Smooth muscle cell (in vitro differentiated cells): ENCODE results near the gene CD226. TPM values are rescaled to one million over a fixed set of nuclear protein-coding genes. Genes with fewer than 3 reads are reported as not detected.

ENCODE experiments used
- DNase-seq: peaks from one replicate; lab custom pipeline; 2025; ENCODE audit not compliant: unreplicated experiment; lab: John Stamatoyannopoulos, UW
- H2AFZ ChIP-seq: fragments of 200-600 bp; sonication (generic); 2 replicates; pipeline ENCODE4 v1.6.0; 2016; ENCODE audit warnings: antibody characterized with exemption, low read depth, mild to moderate bottlenecking
- H3F3A ChIP-seq: fragments of 200-600 bp; sonication (generic); 2 replicates; pipeline ENCODE4 v1.6.0; 2017; ENCODE audit warnings: antibody characterized with exemption, low read depth
- H3K27ac ChIP-seq: fragments of 200-600 bp; sonication (generic); 2 replicates; pipeline ENCODE4 v1.5.1; 2016; ENCODE audit warnings: low read depth, mild to moderate bottlenecking
- H3K27me3 ChIP-seq: fragments of 200-600 bp; sonication (generic); 2 replicates; pipeline ENCODE4 v1.6.1; 2016; ENCODE audit warnings: low read depth, mild to moderate bottlenecking
- H3K36me3 ChIP-seq: fragments of 200-600 bp; sonication (generic); 2 replicates; pipeline ENCODE4 v1.5.1; 2016; ENCODE audit warnings: low read depth
- H3K4me1 ChIP-seq: fragments of 200-600 bp; sonication (generic); 2 replicates; pipeline ENCODE4 v1.5.1; 2016; ENCODE audit warnings: low read depth
- H3K4me2 ChIP-seq: fragments of 200-600 bp; sonication (generic); 2 replicates; pipeline ENCODE4 v1.6.0; 2016; ENCODE audit warnings: mild to moderate bottlenecking
- H3K4me3 ChIP-seq: fragments of 200-600 bp; sonication (generic); 2 replicates; pipeline ENCODE4 v1.5.1; 2016; ENCODE audit warnings: mild to moderate bottlenecking
- H3K79me2 ChIP-seq: fragments of 200-600 bp; sonication (generic); 2 replicates; pipeline ENCODE4 v1.6.0; 2016; ENCODE audit warnings: low read depth, mild to moderate bottlenecking
- H3K9ac ChIP-seq: fragments of 200-600 bp; sonication (generic); 2 replicates; pipeline ENCODE4 v1.6.0; 2016; ENCODE audit warnings: low read depth
- H3K9me3 ChIP-seq: fragments of 200-600 bp; sonication (generic); replicated peaks from 2 replicates; pipeline ENCODE4 v1.5.1; 2016; ENCODE audit warnings: low read depth
- H4K20me1 ChIP-seq: fragments of 200-600 bp; sonication (generic); 2 replicates; pipeline ENCODE4 v1.6.0; 2016; ENCODE audit warnings: low read depth
- CTCF ChIP-seq: fragments of 200-600 bp; sonication (generic); IDR thresholded peaks from 2 replicates; pipeline ENCODE4 v1.5.1; 2017; ENCODE audit warnings: borderline replicate concordance, mild to moderate bottlenecking, antibody characterized with exemption; ENCODE audit not compliant: insufficient read depth, poor library complexity, severe bottlenecking
- WGBS: methylation state at CpG from one replicate; pipeline ENCODE4 v1.1.7; 2016; ENCODE audit warnings: low lambda C conversion rate; 5-methylcytosine and 5-hydroxymethylcytosine counted together
- polyA plus RNA-seq: library from polyadenylated mRNA; unstranded; fragments of >200 nt; fragmentation: Nextera tagmentation; extraction: Ambion mirVana; gene quantifications from 2 replicates; pipeline ENCODE4 v1.2.1, GENCODE V29; 2016
- total RNA-seq: library from RNA; depleted of rRNA; stranded (reverse); fragments of >200 nt; gene quantifications from 2 replicates; pipeline ENCODE4 v1.2.3, GENCODE V29; 2014

The CD226 gene
- total and polyA plus RNA-seq, 2 experiments from 2014 or later = 0.02 to 0.36 TPM

- TF ChIP-seq CTCF = no peak
- Histone ChIP-seq H3F3A (no peaks in the 10 kb centered on the region), H3K4me3 (no peak overlapping the region), H3K79me2 (no peaks in the 10 kb centered on the region), H4K20me1 (no peaks in the 10 kb centered on the region), H3K9me3 (no peaks in the 10 kb centered on the region), H3K36me3 (no peaks in the 10 kb centered on the region), H3K4me1 (no peaks in the 10 kb centered on the region), H3K4me2 (no peak overlapping the region), H3K9ac (no peak overlapping the region), H2AFZ (no peak overlapping the region), H3K27me3 (no peaks in the 10 kb centered on the region), H3K27ac (no peak overlapping the region)
- 100% methylated on average over 1 of the region's 1 CpG for WGBS
- no peak for DNase-seq
These were observed 134.1 kb downstream of the CD226 start for GRCh38 chr18:69813559-69813958.

DNA sequence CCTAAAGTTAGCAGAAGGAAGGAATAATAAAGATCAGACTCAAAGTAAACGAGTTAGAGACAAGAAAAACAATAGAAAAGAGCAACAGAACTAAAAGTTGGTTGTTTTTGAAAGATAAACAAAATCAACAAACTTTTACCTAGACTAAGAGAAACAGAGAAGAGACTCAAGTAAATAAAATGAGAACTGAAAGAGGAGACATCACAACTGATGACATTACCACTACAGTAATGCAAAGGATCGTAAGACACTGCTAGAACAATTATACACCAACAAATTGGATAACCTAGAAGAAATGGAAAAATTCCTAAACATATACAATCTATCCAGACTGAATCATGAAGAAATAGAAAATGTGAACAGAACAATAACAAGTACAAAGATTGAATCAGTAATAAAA is 139.3 kb downstream of the CD226 start:
- no peaks in the 10 kb centered on the region for H3K36me3 ChIP-seq
- no peak overlapping the region for H3K4me2 ChIP-seq
- TF ChIP-seq CTCF = no peak
- no peak overlapping the region for H3K27ac ChIP-seq
- no peaks in the 10 kb centered on the region for H4K20me1 ChIP-seq
- no peak for DNase-seq
- no peaks in the 10 kb centered on the region for H3F3A ChIP-seq
- H3K9ac ChIP-seq = no peak overlapping the region
- H3K4me3 ChIP-seq = no peak overlapping the region
- 92% methylated on average over 2 of the region's 2 CpGs for WGBS
- H2AFZ ChIP-seq = no peak overlapping the region
- H3K79me2 ChIP-seq = no peaks in the 10 kb centered on the region
- no peaks in the 10 kb centered on the region for H3K4me1 ChIP-seq
- H3K27me3 ChIP-seq = no peaks in the 10 kb centered on the region
- no peaks in the 10 kb centered on the region for H3K9me3 ChIP-seq

DNA sequence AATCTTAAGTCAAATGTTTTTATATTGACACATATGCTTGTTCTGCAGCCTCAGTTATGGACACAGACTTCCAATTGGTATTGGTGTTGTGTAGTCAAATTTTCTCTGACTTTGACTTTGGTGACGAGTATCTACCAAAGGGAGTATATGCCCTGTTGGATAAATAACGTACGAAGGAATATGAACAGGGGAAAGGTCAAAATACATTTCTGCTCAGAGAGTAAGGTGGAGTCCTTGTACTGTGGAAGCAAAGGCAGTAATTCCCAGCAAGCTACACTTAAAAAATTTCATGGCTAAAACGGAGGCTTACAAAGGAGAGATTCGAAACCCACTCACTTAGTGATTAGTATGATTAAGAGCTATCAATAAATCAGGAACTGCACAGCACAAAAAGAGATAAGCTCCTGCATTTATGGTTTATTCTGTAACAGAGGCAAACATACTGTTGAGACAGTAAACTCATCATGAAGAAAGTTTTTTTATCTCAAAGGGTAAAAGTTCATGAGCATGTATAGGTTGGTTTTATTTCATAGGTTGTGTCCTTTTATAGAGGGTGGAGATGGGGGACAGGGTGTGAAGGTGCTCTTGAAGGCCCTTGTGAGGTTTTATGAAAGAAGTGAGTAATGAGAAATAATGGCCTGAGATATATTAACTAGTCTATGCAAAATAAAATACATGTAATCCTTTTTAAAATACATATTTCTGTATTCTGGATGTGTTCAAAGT is 142.7 kb downstream of the CD226 start:
- Histone ChIP-seq H3F3A (no peaks in the 10 kb centered on the region), H3K79me2 (no peaks in the 10 kb centered on the region), H4K20me1 (no peaks in the 10 kb centered on the region), H3K36me3 (no peaks in the 10 kb centered on the region), H3K27me3 (no peaks in the 10 kb centered on the region), H3K27ac (no peak overlapping the region), H3K4me1 (no peaks in the 10 kb centered on the region), H2AFZ (no peak overlapping the region), H3K9me3 (no peaks in the 10 kb centered on the region), H3K4me2 (no peak overlapping the region), H3K4me3 (no peak overlapping the region), H3K9ac (no peak overlapping the region)
- WGBS = 94% methylated on average over 5 of the region's 5 CpGs
- no peak for DNase-seq
- no peak for TF ChIP-seq CTCF
